Mesenchymal stem cell (in vitro differentiated cells and primary cell): ENCODE results near the gene THAP4.

Source experiments
- DNase-seq: peaks from one replicate; pipeline ENCODE4 v3.0.0-alpha.2; 2013
- H2AFZ ChIP-seq: one replicate; pipeline ENCODE4 v1.6.1; 2013; ENCODE audit warnings: low read depth, mild to moderate bottlenecking, control low read depth, inconsistent platforms, low read length, moderate library complexity
- H2AK5ac ChIP-seq: 2 replicates; pipeline ENCODE4 v1.6.1; 2013; ENCODE audit warnings: low read length, moderate library complexity, mild to moderate bottlenecking, inconsistent platforms; ENCODE audit not compliant: severe bottlenecking
- H2BK120ac ChIP-seq: one replicate; pipeline ENCODE4 v1.6.1; 2013; ENCODE audit warnings: low read depth, mild to moderate bottlenecking, inconsistent platforms, low read length, moderate library complexity
- H2BK12ac ChIP-seq, 2 experiments: one replicate each; pipeline ENCODE4 v1.6.1; 2013; ENCODE audit warnings: inconsistent platforms in 2 of 2, low read length in 2 of 2, mild to moderate bottlenecking in 2 of 2, moderate library complexity in 2 of 2, control low read depth in 1 of 2
- H2BK15ac ChIP-seq: one replicate; pipeline ENCODE4 v1.6.1; 2013; ENCODE audit warnings: mild to moderate bottlenecking, low read depth, inconsistent platforms; ENCODE audit not compliant: poor library complexity, severe bottlenecking
- H2BK5ac ChIP-seq: 2 replicates; pipeline ENCODE4 v1.6.1; 2013; ENCODE audit warnings: low read depth, mild to moderate bottlenecking, low read length, control low read depth, inconsistent platforms; ENCODE audit not compliant: poor library complexity, severe bottlenecking
- H3K14ac ChIP-seq, 2 experiments: one replicate each; pipeline ENCODE4 v1.6.1; 2013; ENCODE audit warnings: inconsistent platforms in 2 of 2, low read length in 2 of 2, control low read depth in 1 of 2, mild to moderate bottlenecking in 1 of 2, moderate library complexity in 1 of 2
- H3K18ac ChIP-seq, 2 experiments: one replicate each; pipeline ENCODE4 v1.6.1; 2013; ENCODE audit warnings: inconsistent platforms in 2 of 2, low read length in 2 of 2, control low read depth in 1 of 2, low read depth in 1 of 2, mild to moderate bottlenecking in 1 of 2
- H3K23ac ChIP-seq, 2 experiments: one replicate each; pipeline ENCODE4 v1.6.1; 2013; ENCODE audit warnings: inconsistent platforms in 2 of 2, low read length in 2 of 2, mild to moderate bottlenecking in 2 of 2, moderate library complexity in 2 of 2, control low read depth in 1 of 2
- H3K27ac ChIP-seq: 2 replicates; pipeline ENCODE4 v1.5.1; 2013; ENCODE audit warnings: mild to moderate bottlenecking, moderate library complexity, low read length, control low read depth, inconsistent platforms; ENCODE audit not compliant: poor library complexity, severe bottlenecking
- H3K27me3 ChIP-seq, 2 experiments: 2 replicates each; pipeline versions ENCODE4 v1.6.1 to v1.7.0; 2013; ENCODE audit warnings: low read length in 2 of 2, mild to moderate bottlenecking in 2 of 2, moderate library complexity in 2 of 2, control low read depth in 1 of 2, inconsistent platforms in 1 of 2; ENCODE audit not compliant: control insufficient read depth in 1 of 2, insufficient read depth in 1 of 2
- H3K36me3 ChIP-seq, 2 experiments: 2 replicates each; pipeline versions ENCODE4 v1.6.1 to v1.7.0; 2013; ENCODE audit warnings: low read length in 2 of 2, control low read depth in 1 of 2, inconsistent platforms in 1 of 2, low read depth in 1 of 2, mild to moderate bottlenecking in 1 of 2; ENCODE audit not compliant: insufficient read depth in 2 of 2, control insufficient read depth in 1 of 2
- H3K4ac ChIP-seq, 2 experiments: one replicate each; pipeline ENCODE4 v1.6.1; 2013; ENCODE audit warnings: inconsistent platforms in 2 of 2, low read length in 2 of 2, mild to moderate bottlenecking in 2 of 2, moderate library complexity in 2 of 2, control low read depth in 1 of 2, low read depth in 1 of 2
- H3K4me1 ChIP-seq: 2 replicates; pipeline ENCODE4 v1.6.1; 2013; ENCODE audit warnings: low read depth, low read length, control low read depth; ENCODE audit not compliant: control insufficient read depth, insufficient read depth
- H3K4me2 ChIP-seq: 2 replicates; pipeline ENCODE4 v1.6.1; 2013; ENCODE audit warnings: low read length, mild to moderate bottlenecking, inconsistent platforms; ENCODE audit not compliant: poor library complexity, severe bottlenecking
- H3K4me3 ChIP-seq, 2 experiments: 2 replicates each; pipeline versions ENCODE4 v1.5.1 to v1.7.0; 2013; ENCODE audit warnings: low read length in 2 of 2, mild to moderate bottlenecking in 2 of 2, control low read depth in 1 of 2, low read depth in 1 of 2; ENCODE audit not compliant: insufficient read depth in 1 of 2
- H3K79me1 ChIP-seq: replicated peaks from 2 replicates; pipeline ENCODE4 v1.6.1; 2013; ENCODE audit warnings: mild to moderate bottlenecking, control low read depth, low read length, inconsistent platforms; ENCODE audit not compliant: poor library complexity, severe bottlenecking
- H3K9ac ChIP-seq: 2 replicates; pipeline ENCODE4 v1.7.0; 2013; ENCODE audit warnings: mild to moderate bottlenecking, low read length, moderate library complexity
- H3K9me3 ChIP-seq: 2 replicates; pipeline ENCODE4 v1.7.0; 2013; ENCODE audit warnings: mild to moderate bottlenecking, low read length; ENCODE audit not compliant: control insufficient read depth
- H4K8ac ChIP-seq: one replicate; pipeline ENCODE4 v1.6.1; 2013; ENCODE audit warnings: inconsistent platforms, mild to moderate bottlenecking, low read length, moderate library complexity
- H4K91ac ChIP-seq: one replicate; pipeline ENCODE4 v1.6.1; 2013; ENCODE audit warnings: mild to moderate bottlenecking, low read length, inconsistent platforms
- WGBS: methylation state at CpG from one replicate; pipeline ENCODE4 v1.1.7; 2013; ENCODE audit warnings: mixed read lengths; 5-methylcytosine and 5-hydroxymethylcytosine counted together

THAP4 gene

DNA sequence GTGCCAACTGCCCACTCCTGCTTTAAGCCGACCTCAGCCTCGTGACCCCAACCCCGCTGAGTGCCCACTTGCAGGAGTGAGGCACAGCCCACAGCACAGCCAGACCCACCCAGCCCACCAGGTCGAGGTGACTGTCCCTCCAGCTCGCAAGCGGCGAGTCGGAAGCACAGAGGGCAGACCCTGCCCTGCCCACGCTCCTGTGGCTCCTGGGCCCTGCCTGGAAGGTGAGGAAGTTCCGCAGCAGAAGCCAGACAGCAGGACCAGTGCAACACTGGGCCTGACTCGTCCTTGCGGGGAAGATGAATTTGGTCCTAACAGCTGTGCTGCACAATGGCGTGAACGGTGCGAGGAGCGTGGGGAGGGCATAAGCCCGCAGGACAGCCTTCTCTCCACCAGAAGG is 39.7 kb upstream of the THAP4 start:
- no peaks in the 10 kb centered on the region for H3K9me3 ChIP-seq
- H3K27ac ChIP-seq = no peak overlapping the region
- no peak overlapping the region for H3K23ac ChIP-seq
- no peak overlapping the region for H2AFZ ChIP-seq
- H3K9ac ChIP-seq = no peak overlapping the region
- H2BK120ac ChIP-seq = no peak overlapping the region
- no peak overlapping the region for H3K14ac ChIP-seq
- H3K4ac ChIP-seq = no peak overlapping the region
- no peak overlapping the region for H2BK5ac ChIP-seq
- DNase-seq = no peak
- peaks cover 29% of the 10 kb centered on the region for H3K4me1 ChIP-seq
- no peaks in the 10 kb centered on the region for H3K27me3 ChIP-seq
- H4K91ac ChIP-seq = no peak overlapping the region
- 92% methylated on average over 17 of the region's 17 CpGs for WGBS
- H3K18ac ChIP-seq = no peak overlapping the region
- H4K8ac ChIP-seq = no peak overlapping the region
- no peak overlapping the region for H2BK12ac ChIP-seq
- no peak overlapping the region for H3K4me3 ChIP-seq
- H3K36me3 ChIP-seq = peaks cover 76 to 80% of the 10 kb centered on the region in 2 experiments
- no peak overlapping the region for H2BK15ac ChIP-seq
- H3K4me2 ChIP-seq = no peak overlapping the region
- peaks cover 28% of the 10 kb centered on the region for H3K79me1 ChIP-seq
- H2AK5ac ChIP-seq = no peak overlapping the region

DNA sequence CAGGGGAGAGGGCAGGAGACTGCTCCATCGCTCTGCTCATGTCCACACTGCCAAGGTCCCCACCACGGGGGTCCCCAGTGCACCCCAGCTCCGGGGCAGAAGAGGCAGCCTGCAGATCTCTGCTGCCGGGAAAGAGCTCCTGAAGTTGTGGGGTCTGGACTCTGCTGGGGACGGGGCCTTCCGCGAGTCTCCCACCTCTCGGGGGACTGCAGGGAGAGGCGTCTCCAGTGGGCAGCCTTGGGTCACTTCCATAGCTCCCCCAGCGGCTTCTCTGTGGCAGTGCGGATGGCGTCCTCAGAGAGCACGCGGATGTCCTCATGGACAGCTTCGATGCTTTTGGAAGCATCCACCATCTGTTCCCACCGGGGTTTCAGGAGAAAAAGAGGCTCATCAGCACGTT is 38.9 kb upstream of the THAP4 start:
- H3K36me3 ChIP-seq = peaks cover 84 to 86% of the 10 kb centered on the region in 2 experiments
- no peak overlapping the region for H4K91ac ChIP-seq
- WGBS = 90% methylated on average over 17 of the region's 17 CpGs
- H3K27ac ChIP-seq = no peak overlapping the region
- no peak overlapping the region for H3K4ac ChIP-seq
- no peak overlapping the region for H4K8ac ChIP-seq
- H3K79me1 ChIP-seq = peaks cover 33% of the 10 kb centered on the region
- H2AK5ac ChIP-seq = no peak overlapping the region
- no peak overlapping the region for H2AFZ ChIP-seq
- no peak overlapping the region for H3K18ac ChIP-seq
- no peaks in the 10 kb centered on the region for H3K9me3 ChIP-seq
- no peak overlapping the region for H3K14ac ChIP-seq
- H3K4me1 ChIP-seq = peaks cover 22% of the 10 kb centered on the region
- H3K23ac ChIP-seq = no peak overlapping the region
- H2BK15ac ChIP-seq = no peak overlapping the region
- no peak overlapping the region for H2BK120ac ChIP-seq
- DNase-seq = no peak
- no peaks in the 10 kb centered on the region for H3K27me3 ChIP-seq
- no peak overlapping the region for H2BK12ac ChIP-seq
- no peak overlapping the region for H3K4me2 ChIP-seq
- H3K4me3 ChIP-seq = no peak overlapping the region
- H2BK5ac ChIP-seq = no peak overlapping the region
- no peak overlapping the region for H3K9ac ChIP-seq

DNA sequence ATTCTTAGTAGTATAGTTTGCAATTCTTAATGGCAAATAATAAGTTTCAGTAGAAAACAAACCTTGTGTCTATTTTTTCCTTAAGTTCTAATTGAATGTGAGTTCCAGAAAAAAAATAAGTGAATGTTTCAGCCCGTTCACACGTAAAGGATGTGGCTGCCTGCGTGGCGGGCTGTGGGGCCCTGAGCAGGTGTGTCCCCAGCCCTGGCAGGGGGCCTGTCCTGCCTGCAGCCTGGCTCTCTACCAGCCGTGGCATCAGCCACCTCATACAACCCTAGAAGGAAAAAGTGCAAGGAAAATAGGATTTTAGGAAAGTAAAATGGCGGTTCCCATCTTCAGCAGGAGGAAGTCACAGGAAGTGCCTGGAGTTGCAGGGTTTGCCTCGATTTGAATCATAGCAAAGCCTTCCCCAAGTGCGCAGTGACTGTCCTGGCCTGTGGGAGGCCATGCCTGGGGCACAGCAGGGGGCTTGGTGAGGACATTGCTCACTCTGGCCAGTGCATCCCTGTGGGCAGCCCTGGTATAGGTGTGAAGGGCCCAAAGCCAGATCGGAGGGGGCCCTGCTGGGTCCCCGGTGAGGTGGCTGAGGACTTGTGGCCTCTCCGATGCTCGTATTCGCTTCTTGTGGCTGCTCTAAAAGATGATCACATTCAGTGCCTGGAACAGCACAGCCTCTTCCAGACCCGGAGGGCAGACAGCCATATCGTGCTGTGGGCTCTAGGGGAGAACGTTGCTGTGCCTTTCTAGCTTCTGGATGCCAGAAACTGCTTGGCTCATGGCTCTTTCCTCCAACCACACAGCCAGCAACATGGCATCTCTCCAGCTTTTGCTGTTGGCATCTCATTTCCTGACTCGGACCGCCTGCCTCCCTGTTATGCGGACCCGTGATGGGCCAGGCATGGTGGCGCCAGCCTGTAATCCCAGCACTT is 37.1 kb upstream of the THAP4 start:
- H3K4ac ChIP-seq = no peak overlapping the region
- no peak overlapping the region for H2BK120ac ChIP-seq
- no peak overlapping the region for H3K4me3 ChIP-seq
- H4K91ac ChIP-seq = no peak overlapping the region
- peaks cover 38% of the 10 kb centered on the region for H3K79me1 ChIP-seq
- H3K36me3 ChIP-seq = peaks cover 92 to 94% of the 10 kb centered on the region in 2 experiments
- H3K18ac ChIP-seq = no peak overlapping the region
- no peak overlapping the region for H2AK5ac ChIP-seq
- H3K14ac ChIP-seq = no peak overlapping the region
- H2BK15ac ChIP-seq = no peak overlapping the region
- no peaks in the 10 kb centered on the region for H3K27me3 ChIP-seq
- no peak overlapping the region for H2BK5ac ChIP-seq
- peaks cover 16% of the 10 kb centered on the region for H3K4me1 ChIP-seq
- H3K9me3 ChIP-seq = no peaks in the 10 kb centered on the region
- no peak overlapping the region for H3K4me2 ChIP-seq
- peak overlapping the region; percentile 27 for H4K8ac ChIP-seq
- DNase-seq = no peak
- H2BK12ac ChIP-seq = no peak overlapping the region
- WGBS = 93% methylated on average over 20 of the region's 21 CpGs
- peak overlapping the region; percentile 19 for H3K27ac ChIP-seq
- H3K23ac ChIP-seq = no peak overlapping the region
- H2AFZ ChIP-seq = no peak overlapping the region
- no peak overlapping the region for H3K9ac ChIP-seq

DNA sequence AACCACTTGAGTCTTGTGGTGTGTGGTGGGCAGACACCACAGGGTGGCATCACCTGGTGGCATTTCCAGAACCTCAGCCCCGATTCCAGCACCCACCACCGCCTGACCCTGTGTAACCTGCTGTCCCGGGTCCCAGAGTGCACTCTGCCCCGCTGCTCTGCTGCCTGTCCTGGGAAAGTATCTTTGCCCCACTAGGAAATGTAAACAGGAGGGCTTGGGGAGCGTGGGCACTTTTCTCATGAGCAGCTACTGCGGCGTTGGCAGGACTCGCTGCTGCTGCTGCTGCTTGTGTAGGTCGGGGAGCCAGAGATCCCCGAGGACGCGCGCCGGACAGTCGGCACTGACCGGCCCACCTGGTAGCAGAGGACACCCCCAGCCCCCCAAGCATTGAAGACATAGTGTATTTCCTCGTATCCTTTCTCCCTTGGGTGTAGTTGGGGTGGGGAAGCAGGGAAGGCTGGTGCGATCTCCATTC is 36.3 kb upstream of the THAP4 start:
- Histone ChIP-seq H3K4ac (no peak overlapping the region), H2BK120ac (no peak overlapping the region), H3K23ac (no peak overlapping the region), H4K8ac (no peak overlapping the region), H2BK12ac (no peak overlapping the region), H3K27ac (no peak overlapping the region), H2AFZ (no peak overlapping the region), H3K14ac (no peak overlapping the region), H4K91ac (no peak overlapping the region), H2BK5ac (no peak overlapping the region), H3K4me1 (peaks cover 13% of the 10 kb centered on the region), H2AK5ac (no peak overlapping the region), H3K4me3 (no peak overlapping the region), H3K9me3 (no peaks in the 10 kb centered on the region), H2BK15ac (no peak overlapping the region), H3K36me3 (peaks cover 92 to 96% of the 10 kb centered on the region in 2 experiments), H3K18ac (no peak overlapping the region), H3K9ac (no peak overlapping the region), H3K4me2 (no peak overlapping the region), H3K79me1 (peaks cover 42% of the 10 kb centered on the region), H3K27me3 (no peaks in the 10 kb centered on the region)
- no peak for DNase-seq
- WGBS = 94% methylated on average over 11 of the region's 18 CpGs
